Stomach (tissue), 9 donors: ENCODE results near the gene SNX30. TPM values are rescaled to one million over a fixed set of nuclear protein-coding genes. Genes with fewer than 3 reads are reported as not detected.

Experiments used
- DNase-seq, 2 donors: peaks; one replicate each; pipeline versions ENCODE4 v3.0.0 to v3.0.0-alpha.2; 2013 to 2019
- H3K27ac ChIP-seq, 5 donors: fragments of 200-600 bp in 4 of 5; sonication (generic) in 4 of 5; one replicate each; pipeline ENCODE4 v1.5.1; 2013 to 2019; ENCODE audit warnings: mild to moderate bottlenecking in 1 of 5, moderate library complexity in 1 of 5
- H3K27me3 ChIP-seq, 3 donors: fragments of 200-600 bp; sonication (generic); one replicate each; pipeline ENCODE4 v1.5.1; 2017 to 2019; ENCODE audit warnings: mixed run types in 1 of 3
- H3K36me3 ChIP-seq, 4 donors: fragments of 200-600 bp; sonication (generic); 1 replicate in 3 of 4; 2 replicates in 1 of 4; pipeline ENCODE4 v1.5.1; 2016 to 2019
- H3K4me1 ChIP-seq, 4 donors: fragments of 200-600 bp; sonication (generic); one replicate each; pipeline ENCODE4 v1.5.1; 2016 to 2019
- H3K4me3 ChIP-seq, 4 donors: fragments of 200-600 bp; sonication (generic) in 3 of 4; one replicate each; pipeline ENCODE4 v1.5.1; 2016 to 2019; ENCODE audit warnings: mild to moderate bottlenecking in 1 of 4
- H3K9me3 ChIP-seq, 4 donors: fragments of 200-600 bp; sonication (generic); one replicate each; pipeline ENCODE4 v1.5.1; 2016 to 2019
- EP300 ChIP-seq: sonication (generic); formaldehyde crosslinking; IDR thresholded peaks from one replicate; pipeline ENCODE4 v1.6.1; 2017; ENCODE audit warnings: antibody characterized with exemption
- POLR2A ChIP-seq, 4 donors: fragments of 450-650 bp; IDR thresholded peaks; one replicate each; pipeline ENCODE4 v1.6.1; 2016; ENCODE audit warnings: antibody characterized with exemption in 4 of 4, control low read depth in 2 of 4, mild to moderate bottlenecking in 1 of 4, moderate library complexity in 1 of 4
- POLR2AphosphoS5 ChIP-seq, 3 donors: sonication (generic); formaldehyde crosslinking; IDR thresholded peaks; one replicate each; pipeline ENCODE4 v1.6.1; 2016; ENCODE audit warnings: antibody characterized with exemption in 3 of 3
- WGBS, 5 donors: extraction: QIAGEN DNeasy Blood & Tissue Kit in 3 of 5; methylation state at CpG; one replicate each; pipeline versions ENCODE4 v1.1.5 to v1.1.7; 2013 to 2018; 5-methylcytosine and 5-hydroxymethylcytosine counted together
- intact Hi-C: fragments of 100-400 bp; cut with DNase I; formaldehyde crosslinking; loops from one replicate; pipeline ENCODE4 v1.15.1; 2023; ENCODE audit warnings: low total_unique reads
- polyA plus RNA-seq, 3 donors: library from polyadenylated mRNA; stranded (reverse); fragments of 200-250 nt; gene quantifications; one replicate each; pipeline ENCODE4 v1.2.3, GENCODE V29; 2013
- total RNA-seq, 5 donors: library from RNA; depleted of rRNA; stranded (reverse); fragments of >200 nt; gene quantifications; one replicate each; pipeline versions ENCODE4 v1.1.0 to v1.2.3, GENCODE V29; 2014 to 2016
- TF ChIP-seq, protein P1 (sequence below), 7 experiments: fragments of 450-650 bp in 4 of 7; fragments of 200-600 bp in 3 of 7; sonication (generic) in 3 of 7; IDR thresholded peaks; one replicate each; pipeline ENCODE4 v1.5.1; 2016 to 2019; ENCODE audit warnings: antibody characterized with exemption in 7 of 7, control low read depth in 2 of 7, mild to moderate bottlenecking in 1 of 7
- donor health status: healthy with polysubstance abuse.
- donor health status: Bipolar disorder and iron deficiency.
- donor health status: healthy.

Gene SNX30
- total and polyA plus RNA-seq, 8 donors, result 1.2 to 37.1 (median 5.3) TPM

DNA sequence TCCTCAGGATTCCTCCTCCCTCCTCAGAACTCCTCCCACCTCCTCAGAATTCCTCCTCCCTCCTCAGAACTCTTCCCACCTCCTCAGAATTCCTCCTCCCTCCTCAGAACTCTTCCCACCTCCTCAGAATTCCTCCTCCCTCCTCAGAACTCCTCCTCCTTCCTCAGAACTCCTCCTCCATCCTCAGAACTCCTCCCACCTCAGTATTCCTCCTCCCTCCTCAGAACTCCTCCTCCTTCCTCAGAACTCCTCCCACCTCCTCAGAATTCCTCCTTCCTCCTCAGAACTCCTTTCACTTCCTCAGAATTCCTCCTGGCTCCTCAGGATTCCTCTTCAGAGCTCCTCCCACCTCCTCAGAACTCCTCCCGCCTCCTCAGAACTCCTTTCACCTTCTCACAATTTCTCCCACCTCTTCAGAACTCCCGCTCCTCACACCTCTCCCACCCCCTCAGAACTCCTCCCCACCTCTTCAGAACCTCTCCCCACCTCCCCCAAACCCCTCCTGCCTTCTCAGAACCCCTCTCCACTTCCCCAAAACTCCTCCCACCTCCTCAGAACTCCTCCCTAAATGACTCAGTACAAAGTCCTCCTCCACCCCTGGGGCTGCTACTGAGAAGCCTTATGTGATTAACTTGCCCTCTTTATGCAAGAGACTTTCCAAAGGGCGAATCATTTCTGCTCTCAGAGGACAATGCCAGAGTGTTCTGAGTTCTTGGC, 116.9 kb downstream of the SNX30 start:
- WGBS, 5 donors, result 50 to 60% (median 52%) methylated on average over 3 of the region's 3 CpGs
- peaks cover 0 to 58% (median 43%) of the 10 kb centered on the region in 4 donors for H3K36me3 ChIP-seq
- TF ChIP-seq, protein P1, sequence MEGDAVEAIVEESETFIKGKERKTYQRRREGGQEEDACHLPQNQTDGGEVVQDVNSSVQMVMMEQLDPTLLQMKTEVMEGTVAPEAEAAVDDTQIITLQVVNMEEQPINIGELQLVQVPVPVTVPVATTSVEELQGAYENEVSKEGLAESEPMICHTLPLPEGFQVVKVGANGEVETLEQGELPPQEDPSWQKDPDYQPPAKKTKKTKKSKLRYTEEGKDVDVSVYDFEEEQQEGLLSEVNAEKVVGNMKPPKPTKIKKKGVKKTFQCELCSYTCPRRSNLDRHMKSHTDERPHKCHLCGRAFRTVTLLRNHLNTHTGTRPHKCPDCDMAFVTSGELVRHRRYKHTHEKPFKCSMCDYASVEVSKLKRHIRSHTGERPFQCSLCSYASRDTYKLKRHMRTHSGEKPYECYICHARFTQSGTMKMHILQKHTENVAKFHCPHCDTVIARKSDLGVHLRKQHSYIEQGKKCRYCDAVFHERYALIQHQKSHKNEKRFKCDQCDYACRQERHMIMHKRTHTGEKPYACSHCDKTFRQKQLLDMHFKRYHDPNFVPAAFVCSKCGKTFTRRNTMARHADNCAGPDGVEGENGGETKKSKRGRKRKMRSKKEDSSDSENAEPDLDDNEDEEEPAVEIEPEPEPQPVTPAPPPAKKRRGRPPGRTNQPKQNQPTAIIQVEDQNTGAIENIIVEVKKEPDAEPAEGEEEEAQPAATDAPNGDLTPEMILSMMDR (IDR thresholded peaks at IDR 0.05), result no peak
- TF ChIP-seq POLR2AphosphoS5 (IDR thresholded peaks at IDR 0.05), result no peak
- no peak for TF ChIP-seq EP300
- H3K27me3 ChIP-seq, result no peaks in the 10 kb centered on the region
- H3K27ac ChIP-seq, result peak overlapping the region in 3 of 5 donors; percentile 36 to 64 (median 47)
- no peaks in the 10 kb centered on the region for H3K9me3 ChIP-seq
- peak in 1 of 2 donors; percentile 37 for DNase-seq
- H3K4me1 ChIP-seq, result peaks cover 0 to 20% (median 5%) of the 10 kb centered on the region in 4 donors
- no peak overlapping the region for H3K4me3 ChIP-seq
- intact Hi-C loops, result no loop called here

DNA sequence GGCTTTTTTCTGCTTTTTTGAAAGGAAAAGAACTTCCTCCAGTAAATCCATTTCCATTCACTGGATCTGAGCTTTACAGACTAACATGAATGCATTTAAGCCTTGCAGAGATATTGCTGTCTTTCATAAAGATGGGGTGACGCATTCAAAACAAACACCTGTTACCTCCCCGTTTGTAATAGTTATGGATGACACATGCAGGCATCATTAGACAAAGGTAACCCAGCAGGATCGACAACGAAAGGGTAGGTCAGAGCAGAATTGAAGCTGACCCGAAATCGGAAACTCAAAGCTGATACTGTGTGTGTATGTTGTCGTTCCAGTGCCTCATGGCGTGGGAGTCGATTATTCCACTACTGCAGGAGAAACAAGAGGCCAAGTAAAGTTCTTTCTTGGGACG, 117.9 kb downstream of the SNX30 start:
- Histone ChIP-seq H3K4me3 (no peak overlapping the region), H3K27me3 (no peaks in the 10 kb centered on the region), H3K4me1 (peaks cover 0 to 11% (median 0%) of the 10 kb centered on the region in 4 donors), H3K9me3 (no peaks in the 10 kb centered on the region), H3K27ac (no peak overlapping the region), H3K36me3 (peaks cover 0 to 58% (median 43%) of the 10 kb centered on the region in 4 donors)
- no peak for DNase-seq
- intact Hi-C loops, result no loop called here
- 92 to 95% (median 94%) methylated on average over 10 of the region's 10 CpGs for WGBS, 5 donors
- TF ChIP-seq POLR2A (IDR thresholded peaks at IDR 0.05) (no peak), EP300 (no peak), POLR2AphosphoS5 (IDR thresholded peaks at IDR 0.05) (no peak)
- TF ChIP-seq, protein P1 (IDR thresholded peaks at IDR 0.05), result no peak

DNA sequence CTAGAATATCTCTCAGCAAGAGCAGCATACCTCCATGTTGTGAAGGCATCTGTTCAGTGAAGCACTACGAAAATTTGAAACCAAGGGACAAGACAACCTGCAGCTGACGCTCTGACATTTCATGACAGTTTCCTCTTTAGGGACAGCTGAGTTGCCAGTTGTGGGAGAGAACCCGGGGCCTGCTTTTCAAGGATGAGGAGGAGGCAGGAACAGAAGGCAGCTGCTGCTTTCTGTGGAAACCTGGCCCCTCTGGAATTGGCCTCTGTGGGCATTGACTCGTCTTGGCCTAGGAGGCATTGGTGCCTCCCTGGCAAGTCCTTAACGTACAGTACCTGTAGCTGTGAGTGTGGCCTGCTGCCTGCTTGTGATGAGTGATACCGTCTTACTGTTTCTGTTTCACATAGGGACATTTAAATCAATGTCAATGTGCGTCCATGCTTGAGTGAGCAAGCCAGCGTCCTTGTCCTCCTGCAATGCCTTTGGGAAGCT, 118.5 kb downstream of the SNX30 start:
- no peak overlapping the region for H3K27ac ChIP-seq
- H3K4me1 ChIP-seq, result peaks cover 0 to 5% (median 0%) of the 10 kb centered on the region in 4 donors
- DNase-seq, result no peak
- WGBS, 5 donors, result 68 to 72% (median 70%) methylated on average over 8 of the region's 8 CpGs
- H3K36me3 ChIP-seq, result peaks cover 0 to 55% (median 42%) of the 10 kb centered on the region in 4 donors
- intact Hi-C loops, result no loop called here
- H3K27me3 ChIP-seq, result no peaks in the 10 kb centered on the region
- H3K9me3 ChIP-seq, result no peaks in the 10 kb centered on the region
- H3K4me3 ChIP-seq, result no peak overlapping the region
- TF ChIP-seq POLR2A (IDR thresholded peaks at IDR 0.05) (no peak), EP300 (no peak), POLR2AphosphoS5 (IDR thresholded peaks at IDR 0.05) (no peak)
- TF ChIP-seq, protein P1 (IDR thresholded peaks at IDR 0.05), result no peak

DNA sequence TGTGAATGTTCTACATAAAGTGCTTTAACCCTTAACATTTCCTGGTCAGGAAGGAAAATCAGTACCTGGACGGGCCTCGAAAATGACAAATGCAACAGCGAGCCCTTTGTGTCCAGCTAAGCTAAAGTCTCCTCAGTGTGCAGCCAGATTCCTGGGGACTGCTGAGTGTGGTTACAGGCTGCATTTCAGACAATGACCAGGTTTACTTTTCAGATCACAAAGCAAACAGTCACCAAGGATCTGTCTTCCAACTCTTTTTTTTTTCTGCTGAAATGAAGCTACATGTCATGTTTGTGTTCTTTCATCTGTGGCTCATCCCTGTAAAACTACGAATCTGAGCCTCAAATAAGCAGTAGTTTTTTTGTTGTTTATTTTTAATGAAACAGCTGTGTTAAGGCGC, 119.4 kb downstream of the SNX30 start:
- no peak overlapping the region for H3K4me3 ChIP-seq
- TF ChIP-seq POLR2AphosphoS5 (IDR thresholded peaks at IDR 0.05) (no peak), EP300 (no peak)
- no peaks in the 10 kb centered on the region for H3K27me3 ChIP-seq
- peaks cover 0 to 47% (median 36%) of the 10 kb centered on the region in 4 donors for H3K36me3 ChIP-seq
- H3K27ac ChIP-seq, result no peak overlapping the region
- no peak for DNase-seq
- H3K9me3 ChIP-seq, result no peaks in the 10 kb centered on the region
- H3K4me1 ChIP-seq, result no peaks in the 10 kb centered on the region
- 86 to 93% (median 91%) methylated on average over 5 of the region's 5 CpGs for WGBS, 5 donors
- intact Hi-C loops, result no loop called here

DNA sequence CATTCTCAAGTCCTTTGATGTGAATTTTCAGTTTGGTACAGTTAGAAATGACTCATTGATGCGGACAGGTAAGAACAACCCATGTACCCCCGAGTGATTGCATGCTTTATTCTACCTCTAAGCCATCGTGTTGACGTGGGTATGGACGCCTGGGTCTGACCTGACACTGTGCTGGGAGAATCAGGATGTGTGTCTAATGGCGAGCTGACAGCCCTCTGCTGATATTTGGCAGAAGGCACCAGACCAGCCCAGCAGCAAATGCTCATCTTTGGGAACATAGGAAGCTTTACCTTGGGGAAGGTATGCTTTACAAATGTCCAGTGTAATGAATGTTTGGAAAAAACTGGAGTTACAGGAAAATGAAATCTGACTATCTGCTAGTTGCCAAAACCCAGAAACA, 120.0 kb downstream of the SNX30 start:
- no peaks in the 10 kb centered on the region for H3K9me3 ChIP-seq
- H3K4me1 ChIP-seq, result no peaks in the 10 kb centered on the region
- WGBS, 5 donors, result 83 to 96% (median 90%) methylated on average over 6 of the region's 6 CpGs
- no peak overlapping the region for H3K4me3 ChIP-seq
- intact Hi-C loops, result no loop called here
- H3K36me3 ChIP-seq, result peaks cover 0 to 54% (median 41%) of the 10 kb centered on the region in 4 donors
- no peak overlapping the region for H3K27ac ChIP-seq
- TF ChIP-seq, protein P1 (IDR thresholded peaks at IDR 0.05), result no peak
- TF ChIP-seq POLR2A (IDR thresholded peaks at IDR 0.05) (no peak), POLR2AphosphoS5 (IDR thresholded peaks at IDR 0.05) (no peak), EP300 (no peak)
- no peak for DNase-seq
- no peaks in the 10 kb centered on the region for H3K27me3 ChIP-seq
